Keratinocyte (primary cell): ENCODE measurements around the gene MED17. TPM values are rescaled to one million over a fixed set of nuclear protein-coding genes. Genes with fewer than 3 reads are reported as not detected.

ENCODE experiments used
- DNase-seq: peaks from one replicate; pipeline ENCODE4 v3.0.0-alpha.2; 2011; ENCODE audit warnings: low read depth, missing footprints, low spot score
- FAIRE-seq: peaks from 2 replicates; lab custom pipeline; 2011; peaks lifted over from hg19 to GRCh38; lab: Jason Lieb, UNC
- H2AFZ ChIP-seq: 2 replicates; pipeline ENCODE4 v1.6.0; 2012; ENCODE audit warnings: low read length, control low read depth, inconsistent platforms; ENCODE audit not compliant: control insufficient read depth
- H3K27ac ChIP-seq: 2 replicates; pipeline ENCODE4 v1.5.1; 2011; ENCODE audit warnings: low read length; ENCODE audit not compliant: control insufficient read depth, insufficient read depth
- H3K27me3 ChIP-seq: 3 replicates; pipeline ENCODE4 v1.6.0; 2011; ENCODE audit warnings: low read length; ENCODE audit not compliant: control insufficient read depth, insufficient read depth; ENCODE audit errors: extremely low read depth
- H3K36me3 ChIP-seq, 2 experiments: 2 replicates in 1 of 2; 3 replicates in 1 of 2; pipeline ENCODE4 v1.5.1; 2011; ENCODE audit warnings: low read length in 2 of 2, mild to moderate bottlenecking in 1 of 2; ENCODE audit not compliant: control insufficient read depth in 2 of 2, insufficient read depth in 2 of 2; ENCODE audit errors: extremely low read depth in 1 of 2
- H3K4me1 ChIP-seq: 3 replicates; pipeline ENCODE4 v1.5.1; 2011; ENCODE audit warnings: low read length; ENCODE audit not compliant: control insufficient read depth, insufficient read depth; ENCODE audit errors: extremely low read depth
- H3K4me2 ChIP-seq: 3 replicates; pipeline ENCODE4 v1.6.0; 2011; ENCODE audit warnings: low read depth, low read length; ENCODE audit not compliant: control insufficient read depth, insufficient read depth; ENCODE audit errors: extremely low read depth
- H3K4me3 ChIP-seq, 3 experiments: fragments of 200-600 bp in 1 of 3; sonication (generic) in 1 of 3; 2 replicates in 2 of 3; 3 replicates in 1 of 3; pipeline ENCODE4 v1.5.1; 2011 to 2016; ENCODE audit warnings: low read length in 3 of 3, mild to moderate bottlenecking in 3 of 3, control low read depth in 2 of 3, inconsistent platforms in 1 of 3, low read depth in 1 of 3, mixed read lengths in 1 of 3, mixed run types in 1 of 3, moderate library complexity in 1 of 3; ENCODE audit not compliant: control insufficient read depth in 2 of 3, insufficient read depth in 2 of 3; ENCODE audit errors: extremely low read depth in 1 of 3
- H3K79me2 ChIP-seq: 2 replicates; pipeline ENCODE4 v1.6.0; 2012; ENCODE audit warnings: low read length; ENCODE audit not compliant: control insufficient read depth, insufficient read depth
- H3K9ac ChIP-seq: 3 replicates; pipeline ENCODE4 v1.6.0; 2011; ENCODE audit warnings: low read length; ENCODE audit not compliant: control insufficient read depth, insufficient read depth; ENCODE audit errors: extremely low read depth
- H3K9me1 ChIP-seq: 3 replicates; pipeline ENCODE4 v1.6.0; 2011; ENCODE audit warnings: low read length; ENCODE audit not compliant: control insufficient read depth, insufficient read depth; ENCODE audit errors: extremely low read depth
- H3K9me3 ChIP-seq: 2 replicates; pipeline ENCODE4 v1.5.1; 2012; ENCODE audit warnings: low read depth, low read length; ENCODE audit not compliant: control insufficient read depth
- H4K20me1 ChIP-seq: 3 replicates; pipeline ENCODE4 v1.6.0; 2011; ENCODE audit warnings: low read length; ENCODE audit not compliant: control insufficient read depth, insufficient read depth; ENCODE audit errors: extremely low read depth
- EZH2 ChIP-seq: IDR thresholded peaks from one replicate; pipeline ENCODE4 v1.6.1; 2012; ENCODE audit warnings: inconsistent platforms, mild to moderate bottlenecking, low read length, moderate library complexity
- dilution Hi-C: fragments of 300-500 bp; cut with MboI; formaldehyde crosslinking; loops from one replicate; pipeline ENCODE4 v1.7.0; 2020; ENCODE audit warnings: low sequenced_read_pairs; ENCODE audit not compliant: extremely low pct_ligation_motif_present
- polyA plus RNA-seq, 5 experiments: library from polyadenylated mRNA; depleted of rRNA in 3 of 5; stranded (reverse) in 3 of 5; stranded (forward) in 1 of 5; unstranded in 1 of 5; fragments of >200 nt; gene quantifications; 1 replicate in 1 of 5; 2 replicates in 3 of 5; 3 replicates in 1 of 5; pipeline versions ENCODE4 v1.2.1 to v1.2.3, GENCODE V29; 2011 to 2012; ENCODE audit warnings: missing spikeins in 2 of 5, low read depth in 1 of 5, low replicate concordance in 1 of 5
- small RNA-seq, 3 experiments: library from RNA; depleted of rRNA; stranded (forward); fragments of <200 nt; gene quantifications; one replicate each; pipeline ENCODE3, GENCODE V24; 2012; ENCODE audit warnings: low read depth in 3 of 3, low replicate concordance in 1 of 3; ENCODE audit not compliant: insufficient read length in 3 of 3
- TF ChIP-seq, protein P1 (sequence below), 3 experiments: IDR thresholded peaks in 1 of 3; conservative IDR thresholded peaks in 1 of 3; optimal IDR thresholded peaks in 1 of 3; 2 replicates in 2 of 3; 3 replicates in 1 of 3; pipeline versions ENCODE3 to v1.5.1; 2011; ENCODE audit warnings: low read length in 3 of 3, mild to moderate bottlenecking in 3 of 3, moderate library complexity in 2 of 3, control low read depth in 1 of 3, inconsistent platforms in 1 of 3; ENCODE audit not compliant: insufficient read depth in 2 of 3; ENCODE audit errors: extremely low read depth in 1 of 3

Gene MED17
- polyA plus RNA-seq, 1 donor (not counting 4 experiments of a cell fraction or from before 2014, with no cell fraction given) = 25.1 TPM

DNA sequence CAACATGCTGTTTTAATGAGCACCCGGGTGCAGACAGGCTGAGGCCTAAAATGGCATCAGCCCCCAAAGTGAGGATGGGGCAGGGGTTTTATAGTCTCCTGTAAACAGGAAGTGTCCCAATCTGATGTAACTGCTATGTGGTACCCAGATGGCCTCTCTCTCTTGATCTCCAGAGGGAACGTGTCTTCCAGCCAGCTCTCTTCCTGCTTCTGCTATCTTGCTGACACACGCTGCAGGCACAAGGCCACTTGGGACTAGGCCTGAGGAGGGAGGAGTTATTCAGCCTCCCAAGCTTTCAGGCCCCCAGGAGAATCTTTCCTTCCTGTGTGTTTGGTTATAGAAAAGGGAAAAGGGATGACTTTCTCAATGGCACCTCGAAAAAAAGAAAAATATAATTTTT, 77.7 kb downstream of the MED17 start:
- dilution Hi-C loops = no loop called here
- Histone ChIP-seq H3K4me1 (no peaks in the 10 kb centered on the region), H3K27ac (no peak overlapping the region), H2AFZ (no peak overlapping the region), H3K4me2 (no peak overlapping the region), H3K9ac (no peak overlapping the region), H3K27me3 (no peaks in the 10 kb centered on the region), H3K9me1 (no peaks in the 10 kb centered on the region), H3K36me3 (no peaks in the 10 kb centered on the region), H3K9me3 (no peaks in the 10 kb centered on the region), H3K4me3 (no peak overlapping the region), H3K79me2 (no peaks in the 10 kb centered on the region), H4K20me1 (no peaks in the 10 kb centered on the region)
- FAIRE-seq (no peak), DNase-seq (no peak)
- no peak for TF ChIP-seq EZH2
- TF ChIP-seq, protein P1, sequence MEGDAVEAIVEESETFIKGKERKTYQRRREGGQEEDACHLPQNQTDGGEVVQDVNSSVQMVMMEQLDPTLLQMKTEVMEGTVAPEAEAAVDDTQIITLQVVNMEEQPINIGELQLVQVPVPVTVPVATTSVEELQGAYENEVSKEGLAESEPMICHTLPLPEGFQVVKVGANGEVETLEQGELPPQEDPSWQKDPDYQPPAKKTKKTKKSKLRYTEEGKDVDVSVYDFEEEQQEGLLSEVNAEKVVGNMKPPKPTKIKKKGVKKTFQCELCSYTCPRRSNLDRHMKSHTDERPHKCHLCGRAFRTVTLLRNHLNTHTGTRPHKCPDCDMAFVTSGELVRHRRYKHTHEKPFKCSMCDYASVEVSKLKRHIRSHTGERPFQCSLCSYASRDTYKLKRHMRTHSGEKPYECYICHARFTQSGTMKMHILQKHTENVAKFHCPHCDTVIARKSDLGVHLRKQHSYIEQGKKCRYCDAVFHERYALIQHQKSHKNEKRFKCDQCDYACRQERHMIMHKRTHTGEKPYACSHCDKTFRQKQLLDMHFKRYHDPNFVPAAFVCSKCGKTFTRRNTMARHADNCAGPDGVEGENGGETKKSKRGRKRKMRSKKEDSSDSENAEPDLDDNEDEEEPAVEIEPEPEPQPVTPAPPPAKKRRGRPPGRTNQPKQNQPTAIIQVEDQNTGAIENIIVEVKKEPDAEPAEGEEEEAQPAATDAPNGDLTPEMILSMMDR (optimal IDR thresholded peaks at IDR 0.05 in 1 of 3, IDR thresholded peaks at IDR 0.05 in 1 of 3, conservative IDR thresholded peaks at IDR 0.05 in 1 of 3; ENCODE audit: extremely low read depth in 1 of 3, insufficient read depth in 2 of 3, low read length in 3 of 3) = no peak

Small RNA genes within 50 kb of the gene (small RNA-seq; reads per million reads assigned to genes)
- 0 reads per million in 3 experiments for gene RF00019
- 0 reads per million in 3 experiments for gene SNORA40

Other genes starting within 250 kb of the MED17 start
- 1.5 to 3.8 TPM (median 1.9 TPM) in 3 replicates for gene SMCO4, start 240.9 kb upstream of the MED17 start, polyA plus RNA-seq
- gene CEP295, start 122.6 kb upstream of the MED17 start, polyA plus RNA-seq = 5.5 to 9.0 TPM (median 8.7 TPM) in 3 replicates
- gene TAF1D, start 42.8 kb upstream of the MED17 start, polyA plus RNA-seq = 80.2 to 224 TPM (median 91.2 TPM) in 3 replicates
- 5.6 to 11.9 TPM (median 7.9 TPM) in 3 replicates for gene C11orf54, start 42.6 kb upstream of the MED17 start, polyA plus RNA-seq
- 0.13 to 0.16 TPM (median 0.15 TPM) in 3 replicates for gene VSTM5, start 66.3 kb downstream of the MED17 start, polyA plus RNA-seq
- gene HEPHL1, start 237.1 kb downstream of the MED17 start, polyA plus RNA-seq = 138 to 223 TPM (median 190 TPM) in 3 replicates